Smooth muscle cell (in vitro differentiated cells): ENCODE data around the gene ASB6. TPM values are rescaled to one million over a fixed set of nuclear protein-coding genes. Genes with fewer than 3 reads are reported as not detected.
A peak's percentile ranks its signal among the peaks of the same experiment; 100 is the strongest.

Source experiments
- DNase-seq: peaks from one replicate; lab custom pipeline; 2025; ENCODE audit not compliant: unreplicated experiment; lab: John Stamatoyannopoulos, UW
- H2AFZ ChIP-seq: fragments of 200-600 bp; sonication (generic); 2 replicates; pipeline ENCODE4 v1.6.0; 2016; ENCODE audit warnings: antibody characterized with exemption, low read depth, mild to moderate bottlenecking
- H3F3A ChIP-seq: fragments of 200-600 bp; sonication (generic); 2 replicates; pipeline ENCODE4 v1.6.0; 2017; ENCODE audit warnings: antibody characterized with exemption, low read depth
- H3K27ac ChIP-seq: fragments of 200-600 bp; sonication (generic); 2 replicates; pipeline ENCODE4 v1.5.1; 2016; ENCODE audit warnings: low read depth, mild to moderate bottlenecking
- H3K27me3 ChIP-seq: fragments of 200-600 bp; sonication (generic); 2 replicates; pipeline ENCODE4 v1.6.1; 2016; ENCODE audit warnings: low read depth, mild to moderate bottlenecking
- H3K36me3 ChIP-seq: fragments of 200-600 bp; sonication (generic); 2 replicates; pipeline ENCODE4 v1.5.1; 2016; ENCODE audit warnings: low read depth
- H3K4me1 ChIP-seq: fragments of 200-600 bp; sonication (generic); 2 replicates; pipeline ENCODE4 v1.5.1; 2016; ENCODE audit warnings: low read depth
- H3K4me2 ChIP-seq: fragments of 200-600 bp; sonication (generic); 2 replicates; pipeline ENCODE4 v1.6.0; 2016; ENCODE audit warnings: mild to moderate bottlenecking
- H3K4me3 ChIP-seq: fragments of 200-600 bp; sonication (generic); 2 replicates; pipeline ENCODE4 v1.5.1; 2016; ENCODE audit warnings: mild to moderate bottlenecking
- H3K79me2 ChIP-seq: fragments of 200-600 bp; sonication (generic); 2 replicates; pipeline ENCODE4 v1.6.0; 2016; ENCODE audit warnings: low read depth, mild to moderate bottlenecking
- H3K9ac ChIP-seq: fragments of 200-600 bp; sonication (generic); 2 replicates; pipeline ENCODE4 v1.6.0; 2016; ENCODE audit warnings: low read depth
- H3K9me3 ChIP-seq: fragments of 200-600 bp; sonication (generic); replicated peaks from 2 replicates; pipeline ENCODE4 v1.5.1; 2016; ENCODE audit warnings: low read depth
- H4K20me1 ChIP-seq: fragments of 200-600 bp; sonication (generic); 2 replicates; pipeline ENCODE4 v1.6.0; 2016; ENCODE audit warnings: low read depth
- WGBS: methylation state at CpG from one replicate; pipeline ENCODE4 v1.1.7; 2016; ENCODE audit warnings: low lambda C conversion rate; 5-methylcytosine and 5-hydroxymethylcytosine counted together
- polyA plus RNA-seq: library from polyadenylated mRNA; unstranded; fragments of >200 nt; fragmentation: Nextera tagmentation; extraction: Ambion mirVana; gene quantifications from 2 replicates; pipeline ENCODE4 v1.2.1, GENCODE V29; 2016
- total RNA-seq: library from RNA; depleted of rRNA; stranded (reverse); fragments of >200 nt; gene quantifications from 2 replicates; pipeline ENCODE4 v1.2.3, GENCODE V29; 2014
- TF ChIP-seq, protein P1 (sequence below): fragments of 200-600 bp; sonication (generic); IDR thresholded peaks from 2 replicates; pipeline ENCODE4 v1.5.1; 2017; ENCODE audit warnings: borderline replicate concordance, mild to moderate bottlenecking, antibody characterized with exemption; ENCODE audit not compliant: insufficient read depth, poor library complexity, severe bottlenecking

Gene ASB6
- total and polyA plus RNA-seq, 2 experiments from 2014 or later: 13.8 to 26.0 TPM

DNA sequence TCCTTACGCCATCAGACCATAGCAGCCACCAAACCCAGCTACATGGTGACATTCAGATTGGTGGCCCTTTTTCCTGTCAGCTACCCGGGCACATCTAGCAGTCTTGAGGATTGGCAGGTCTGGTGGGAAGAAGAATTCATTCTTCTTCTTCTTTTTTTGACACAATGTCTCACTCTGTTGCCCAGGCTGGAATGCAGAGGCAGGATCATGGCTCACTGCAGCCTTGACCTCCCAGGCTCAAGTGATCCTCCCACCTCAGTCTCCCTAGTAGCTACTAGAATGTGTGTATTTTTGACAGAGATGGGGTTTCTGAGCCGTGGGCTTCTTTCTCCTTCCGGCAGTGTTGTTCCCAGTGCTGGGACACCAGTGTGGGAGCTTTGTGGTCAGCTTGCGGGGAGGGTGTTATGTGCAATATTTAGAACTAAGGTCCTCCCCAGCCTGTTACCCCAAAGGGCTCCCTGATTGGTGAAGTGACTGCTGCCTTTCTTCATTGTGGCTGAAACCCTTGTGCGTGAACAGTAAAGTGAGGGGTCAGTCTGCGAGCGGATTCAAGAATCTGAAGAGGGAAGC lies 12.6 kb downstream of the ASB6 start:
- H3K27ac ChIP-seq: peak overlapping the region; percentile 98
- no peak overlapping the region for H2AFZ ChIP-seq
- 88% methylated on average over 8 of the region's 8 CpGs for WGBS
- no peak overlapping the region for H3K4me3 ChIP-seq
- H3K79me2 ChIP-seq: peaks cover 72% of the 10 kb centered on the region
- peaks cover 74% of the 10 kb centered on the region for H4K20me1 ChIP-seq
- no peaks in the 10 kb centered on the region for H3K36me3 ChIP-seq
- TF ChIP-seq, protein P1, sequence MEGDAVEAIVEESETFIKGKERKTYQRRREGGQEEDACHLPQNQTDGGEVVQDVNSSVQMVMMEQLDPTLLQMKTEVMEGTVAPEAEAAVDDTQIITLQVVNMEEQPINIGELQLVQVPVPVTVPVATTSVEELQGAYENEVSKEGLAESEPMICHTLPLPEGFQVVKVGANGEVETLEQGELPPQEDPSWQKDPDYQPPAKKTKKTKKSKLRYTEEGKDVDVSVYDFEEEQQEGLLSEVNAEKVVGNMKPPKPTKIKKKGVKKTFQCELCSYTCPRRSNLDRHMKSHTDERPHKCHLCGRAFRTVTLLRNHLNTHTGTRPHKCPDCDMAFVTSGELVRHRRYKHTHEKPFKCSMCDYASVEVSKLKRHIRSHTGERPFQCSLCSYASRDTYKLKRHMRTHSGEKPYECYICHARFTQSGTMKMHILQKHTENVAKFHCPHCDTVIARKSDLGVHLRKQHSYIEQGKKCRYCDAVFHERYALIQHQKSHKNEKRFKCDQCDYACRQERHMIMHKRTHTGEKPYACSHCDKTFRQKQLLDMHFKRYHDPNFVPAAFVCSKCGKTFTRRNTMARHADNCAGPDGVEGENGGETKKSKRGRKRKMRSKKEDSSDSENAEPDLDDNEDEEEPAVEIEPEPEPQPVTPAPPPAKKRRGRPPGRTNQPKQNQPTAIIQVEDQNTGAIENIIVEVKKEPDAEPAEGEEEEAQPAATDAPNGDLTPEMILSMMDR: no peak
- no peaks in the 10 kb centered on the region for H3K27me3 ChIP-seq
- H3F3A ChIP-seq: peaks cover 16% of the 10 kb centered on the region
- no peak overlapping the region for H3K4me2 ChIP-seq
- H3K9me3 ChIP-seq: no peaks in the 10 kb centered on the region
- H3K4me1 ChIP-seq: peaks cover 6% of the 10 kb centered on the region
- no peak overlapping the region for H3K9ac ChIP-seq
- DNase-seq: no peak

DNA sequence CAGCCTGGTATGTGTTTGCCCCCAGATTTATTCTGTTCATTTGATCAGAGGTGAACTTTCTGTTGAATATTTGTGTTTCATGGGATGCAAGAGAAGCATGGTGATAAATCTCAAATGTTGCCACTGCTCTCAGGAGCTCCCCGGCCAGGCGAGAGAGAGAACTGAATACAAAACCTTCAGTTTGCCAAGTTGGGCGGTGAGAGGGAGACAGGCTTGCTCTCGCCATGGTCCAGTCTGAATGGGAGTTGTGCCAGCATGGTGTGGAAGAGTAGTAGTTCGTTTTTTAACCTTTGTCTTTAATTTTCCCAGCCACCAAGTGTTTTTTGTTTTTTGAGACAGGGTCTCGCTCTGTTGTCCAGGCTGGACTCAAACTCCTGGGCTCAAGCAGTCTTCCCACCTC lies 13.2 kb downstream of the ASB6 start:
- Histone ChIP-seq H3K27ac (peak overlapping the region; percentile 98), H3K27me3 (no peaks in the 10 kb centered on the region), H3K9me3 (no peaks in the 10 kb centered on the region), H3F3A (peaks cover 16% of the 10 kb centered on the region), H4K20me1 (peaks cover 68% of the 10 kb centered on the region), H2AFZ (no peak overlapping the region), H3K9ac (no peak overlapping the region), H3K4me1 (peaks cover 6% of the 10 kb centered on the region), H3K4me3 (no peak overlapping the region), H3K36me3 (no peaks in the 10 kb centered on the region), H3K79me2 (peaks cover 65% of the 10 kb centered on the region), H3K4me2 (peak overlapping the region; percentile 86)
- 95% methylated on average over 6 of the region's 6 CpGs for WGBS
- TF ChIP-seq, protein P1: no peak
- DNase-seq: no peak

DNA sequence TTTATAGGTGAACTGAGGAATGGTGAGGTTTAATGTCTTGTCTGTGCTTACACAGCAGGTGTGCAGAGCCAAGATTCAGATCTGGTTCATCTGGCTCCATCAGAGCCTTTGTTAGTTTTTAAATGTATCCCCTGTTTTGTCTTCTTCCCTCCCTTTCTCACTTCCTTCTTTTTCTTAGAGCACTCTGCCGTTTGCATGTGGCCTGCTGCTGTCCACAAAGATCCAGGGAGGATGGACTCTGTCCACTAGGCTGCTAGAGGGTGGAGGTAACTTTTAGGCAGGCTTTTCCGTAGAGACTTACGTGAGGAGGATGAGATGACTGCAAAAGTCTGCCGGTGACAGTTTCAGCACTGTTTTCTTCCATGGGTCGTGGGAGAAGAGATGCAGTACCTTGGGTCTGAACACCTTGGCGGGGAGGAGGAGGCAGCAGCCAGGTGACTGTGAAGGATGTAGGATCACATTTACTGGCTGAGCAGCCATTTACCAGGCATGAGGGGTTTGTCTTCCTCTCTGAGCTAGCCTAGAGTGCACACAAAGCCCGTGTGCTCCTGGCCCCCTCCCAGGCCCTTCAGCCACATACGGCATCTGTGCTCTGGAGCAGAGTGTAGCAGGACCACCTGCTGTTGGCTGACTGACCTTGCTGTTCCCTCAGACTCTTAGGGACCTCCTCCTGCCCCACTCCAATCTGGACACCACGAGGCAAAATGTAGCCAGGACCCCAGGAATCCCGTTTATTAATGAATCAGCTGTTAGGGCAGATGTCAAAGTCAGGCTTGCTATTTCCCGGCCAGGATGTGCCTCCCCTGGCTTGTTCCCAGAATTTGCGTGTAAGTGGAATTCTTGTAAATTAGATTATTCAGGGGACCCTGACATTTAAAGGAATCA lies 14.2 kb downstream of the ASB6 start:
- peak overlapping the region; percentile 98 for H3K27ac ChIP-seq
- no peaks in the 10 kb centered on the region for H3K27me3 ChIP-seq
- TF ChIP-seq, protein P1: no peak
- H3K4me3 ChIP-seq: peak overlapping the region; percentile 82
- H3K79me2 ChIP-seq: peaks cover 56% of the 10 kb centered on the region
- H2AFZ ChIP-seq: no peak overlapping the region
- peaks cover 6% of the 10 kb centered on the region for H3K4me1 ChIP-seq
- WGBS: 65% methylated on average over 11 of the region's 12 CpGs
- H4K20me1 ChIP-seq: peaks cover 58% of the 10 kb centered on the region
- no peaks in the 10 kb centered on the region for H3K36me3 ChIP-seq
- peak overlapping the region; percentile 6 for H3K9ac ChIP-seq
- H3F3A ChIP-seq: peaks cover 16% of the 10 kb centered on the region
- DNase-seq: no peak
- no peaks in the 10 kb centered on the region for H3K9me3 ChIP-seq
- peak overlapping the region; percentile 86 for H3K4me2 ChIP-seq
